ENCODE data around the gene OR8B4. TPM values are rescaled to one million over a fixed set of nuclear protein-coding genes. Genes with fewer than 3 reads are reported as not detected.

OR8B4 gene
- total RNA-seq, 1 experiment from 2014 or later: not detected

DNA sequence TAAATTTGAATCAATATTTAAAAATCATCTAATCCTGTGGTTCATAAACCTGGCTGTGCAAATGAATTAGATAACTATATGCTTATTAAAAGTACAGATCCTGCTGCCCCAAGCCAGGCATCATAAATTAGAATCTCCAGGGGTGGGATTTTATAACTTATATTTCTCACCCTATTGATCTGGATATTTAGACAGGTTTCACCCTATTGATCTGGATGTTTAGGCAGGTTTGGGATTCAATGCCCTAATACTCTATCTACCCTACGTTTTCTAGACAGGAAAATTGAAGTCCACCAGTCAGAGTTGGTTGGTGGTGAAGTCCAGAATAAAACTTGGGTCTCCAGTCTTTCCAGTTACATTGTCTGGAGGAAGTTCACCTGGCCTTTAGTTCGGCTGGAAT, 18.2 kb upstream of the OR8B4 start:
- ChIA-PET RAD21 (ENCODE audit: low non-redundant PET in 1 of 2, low total read pairs in 2 of 2, uncharacterized antibody in 2 of 2, unreplicated experiment in 2 of 2) (no interaction called here), CTCF (no interaction called here), POLR2A (no interaction called here)
- Histone ChIP-seq H3K27me3 (ENCODE audit: insufficient read depth, low read length) (peaks cover 53% of the 10 kb centered on the region), H3K9me2 (ENCODE audit: insufficient read depth) (no peaks in the 10 kb centered on the region), H3K9ac (ENCODE audit: low read length) (no peak overlapping the region), H3K4me2 (ENCODE audit: low read length) (no peak overlapping the region), H3K4me1 (ENCODE audit: control insufficient read depth in 1 of 2, insufficient read depth in 2 of 2, low read length in 2 of 2) (no peaks in the 10 kb centered on the region), H2AFZ (ENCODE audit: low read depth, low read length, poor library complexity, severe bottlenecking) (no peak overlapping the region), H4K20me1 (ENCODE audit: insufficient read depth) (no peaks in the 10 kb centered on the region), H3K36me3 (ENCODE audit: control insufficient read depth in 1 of 2, insufficient read depth in 2 of 2, low read length in 2 of 2) (no peaks in the 10 kb centered on the region), H3K9me3 (ENCODE audit: control insufficient read depth in 1 of 2, insufficient read depth in 1 of 2, low read depth in 1 of 2, low read length in 2 of 2) (no peaks in the 10 kb centered on the region), H3K27ac (ENCODE audit: low read depth, low read length) (no peak overlapping the region), H3K79me2 (ENCODE audit: insufficient read depth, low read length) (no peaks in the 10 kb centered on the region), H3K4me3 (replicated peaks in 1 of 2; ENCODE audit: low read depth in 1 of 2, low read length in 2 of 2) (no peak overlapping the region)
- intact Hi-C loops (cut with micrococcal nuclease): no loop called here
- BruUV-seq (replicated peaks): no TSS peak
- TF ChIP-seq SP1 (IDR thresholded peaks at IDR 0.05; ENCODE audit: low read depth): no peak
- TF ChIP-seq SRF (IDR thresholded peaks at IDR 0.05; ENCODE audit: low read depth): no peak
- TF ChIP-seq JUND (IDR thresholded peaks at IDR 0.05): no peak
- TF ChIP-seq POLR2A (IDR thresholded peaks at IDR 0.05; ENCODE audit: borderline replicate concordance, extremely low read depth, insufficient read depth, insufficient read length): no peak
- no peak for TF ChIP-seq ATF3 (IDR thresholded peaks at IDR 0.05)
- no peak for TF ChIP-seq RAD21 (IDR thresholded peaks at IDR 0.05; ENCODE audit: low read depth)
- TF ChIP-seq TCF7L2 (IDR thresholded peaks at IDR 0.05; ENCODE audit: borderline replicate concordance, extremely low read depth, insufficient read depth, insufficient read length): no peak
- TF ChIP-seq, protein P1, sequence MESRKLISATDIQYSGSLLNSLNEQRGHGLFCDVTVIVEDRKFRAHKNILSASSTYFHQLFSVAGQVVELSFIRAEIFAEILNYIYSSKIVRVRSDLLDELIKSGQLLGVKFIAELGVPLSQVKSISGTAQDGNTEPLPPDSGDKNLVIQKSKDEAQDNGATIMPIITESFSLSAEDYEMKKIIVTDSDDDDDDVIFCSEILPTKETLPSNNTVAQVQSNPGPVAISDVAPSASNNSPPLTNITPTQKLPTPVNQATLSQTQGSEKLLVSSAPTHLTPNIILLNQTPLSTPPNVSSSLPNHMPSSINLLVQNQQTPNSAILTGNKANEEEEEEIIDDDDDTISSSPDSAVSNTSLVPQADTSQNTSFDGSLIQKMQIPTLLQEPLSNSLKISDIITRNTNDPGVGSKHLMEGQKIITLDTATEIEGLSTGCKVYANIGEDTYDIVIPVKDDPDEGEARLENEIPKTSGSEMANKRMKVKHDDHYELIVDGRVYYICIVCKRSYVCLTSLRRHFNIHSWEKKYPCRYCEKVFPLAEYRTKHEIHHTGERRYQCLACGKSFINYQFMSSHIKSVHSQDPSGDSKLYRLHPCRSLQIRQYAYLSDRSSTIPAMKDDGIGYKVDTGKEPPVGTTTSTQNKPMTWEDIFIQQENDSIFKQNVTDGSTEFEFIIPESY (IDR thresholded peaks at IDR 0.05; ENCODE audit: extremely low read depth, insufficient replicate concordance, low read length): no peak
- TF ChIP-seq EZH2phosphoT487 (IDR thresholded peaks at IDR 0.05; ENCODE audit: borderline replicate concordance): no peak
- no peak for TF ChIP-seq ELF1 (IDR thresholded peaks at IDR 0.05; ENCODE audit: borderline replicate concordance, low read depth)
- no peak for TF ChIP-seq ZNF274 (IDR thresholded peaks at IDR 0.05; ENCODE audit: low read depth, low read length)
- TF ChIP-seq SIN3A (IDR thresholded peaks at IDR 0.05; ENCODE audit: low read depth): no peak
- TF ChIP-seq EGR1 (IDR thresholded peaks at IDR 0.05; ENCODE audit: low read depth): no peak
- TF ChIP-seq ZFX (IDR thresholded peaks at IDR 0.05): no peak
- no peak for TF ChIP-seq CEBPB (IDR thresholded peaks at IDR 0.05; ENCODE audit: low read depth)
- TF ChIP-seq REST (IDR thresholded peaks at IDR 0.05; ENCODE audit: low read depth): no peak
- TF ChIP-seq EZH2 (IDR thresholded peaks at IDR 0.05): no peak
- ATAC-seq (no peak), DNase-seq (ENCODE audit: low read depth, low spot score) (no peak)

Measured in HCT116 (cell line).